ENCODE data around the gene ARF6.
A peak's percentile ranks its signal among the peaks of the same experiment; 100 is the strongest.
"Not testable (repeated sequence)": the region's sequence is repeated elsewhere in the genome, so short reads cannot be mapped to it uniquely, and the experiment has no call there.

Gene ARF6

DNA sequence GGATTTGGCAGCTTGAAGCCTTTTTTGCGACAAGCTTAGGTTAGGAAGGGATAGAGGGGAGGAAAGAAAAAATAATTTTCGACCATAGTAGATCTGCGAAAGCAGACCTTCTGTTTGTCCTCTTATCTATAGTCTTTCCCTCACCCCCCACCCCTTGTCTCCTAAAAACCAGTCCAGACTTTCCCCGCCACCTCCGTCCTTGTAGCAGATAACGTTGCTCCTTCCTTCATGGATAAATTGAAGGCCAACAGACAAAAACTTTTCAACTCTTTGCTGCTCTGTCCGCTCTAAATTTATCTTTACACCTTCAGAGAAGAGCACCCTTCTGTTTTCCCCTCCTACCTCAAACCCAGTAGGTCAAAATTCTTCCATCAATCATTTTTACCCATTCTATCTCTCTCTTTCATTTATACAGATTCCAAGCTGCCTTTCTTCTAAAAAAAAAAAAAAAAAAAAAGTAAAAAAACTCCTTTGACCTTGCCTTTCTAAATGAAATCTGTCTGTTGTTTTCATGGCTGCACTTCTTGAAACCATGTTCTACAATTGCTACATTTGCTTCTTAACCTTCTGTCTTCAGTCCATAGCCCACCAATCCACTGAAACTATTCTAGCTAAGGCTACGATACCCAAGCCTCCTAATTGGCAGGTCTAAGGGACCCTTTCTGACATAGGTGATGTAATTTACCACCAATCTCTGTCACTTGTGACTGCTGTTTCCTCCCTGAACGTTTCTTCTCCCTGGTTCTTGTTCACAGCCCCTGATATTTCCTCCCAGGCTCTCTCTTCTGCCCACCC, 29.2 kb upstream of the ARF6 start:
- Mint-ChIP-seq H3K27me3 (peaks cover 11% of the 10 kb centered on the region), H3K4me3 (no peak overlapping the region), H3K9me3 (peaks cover 9% of the 10 kb centered on the region), H3K27ac (ENCODE audit: low read depth) (no peak overlapping the region), H3K36me3 (ENCODE audit: insufficient read depth) (peaks cover 25% of the 10 kb centered on the region), H3K4me1 (peaks cover 11% of the 10 kb centered on the region)
- no peak for ATAC-seq (replicated peaks; ENCODE audit: extremely low read depth, poor library complexity, severe bottlenecking)
- peak in 1 of 2 donors; percentile 16 for DNase-seq (ENCODE audit: low spot score in 2 of 2)

DNA sequence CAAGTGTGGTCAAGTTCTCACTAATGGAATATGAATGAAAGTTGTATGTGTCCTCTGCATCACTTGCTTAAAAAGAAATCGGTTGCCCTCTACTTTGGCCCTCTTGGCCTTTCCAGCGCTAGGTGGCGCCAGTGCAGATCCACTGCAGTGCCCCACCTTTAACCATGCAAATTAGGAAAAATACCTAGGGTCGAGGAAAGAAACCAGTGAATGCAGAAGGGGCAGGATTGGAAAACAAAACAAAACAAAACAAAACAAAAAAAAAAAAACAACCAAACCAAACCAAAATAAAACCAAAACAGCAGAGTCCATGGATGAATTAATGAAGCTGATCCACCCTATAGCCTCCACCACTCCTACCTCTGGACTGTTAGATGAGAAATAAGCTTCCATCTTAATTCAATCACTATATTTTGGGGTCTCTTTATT, 27.4 kb upstream of the ARF6 start:
- peaks cover 9% of the 10 kb centered on the region for H3K9me3 Mint-ChIP-seq
- no peak overlapping the region for H3K4me3 Mint-ChIP-seq
- peaks cover 11% of the 10 kb centered on the region for H3K27me3 Mint-ChIP-seq
- H3K27ac Mint-ChIP-seq (ENCODE audit: low read depth), result no peak overlapping the region
- peaks cover 18% of the 10 kb centered on the region for H3K4me1 Mint-ChIP-seq
- ATAC-seq (replicated peaks; ENCODE audit: extremely low read depth, poor library complexity, severe bottlenecking) (no peak), DNase-seq (ENCODE audit: low spot score in 2 of 2) (peak; percentile 43 to 62)
- H3K36me3 Mint-ChIP-seq (ENCODE audit: insufficient read depth), result peaks cover 26% of the 10 kb centered on the region

DNA sequence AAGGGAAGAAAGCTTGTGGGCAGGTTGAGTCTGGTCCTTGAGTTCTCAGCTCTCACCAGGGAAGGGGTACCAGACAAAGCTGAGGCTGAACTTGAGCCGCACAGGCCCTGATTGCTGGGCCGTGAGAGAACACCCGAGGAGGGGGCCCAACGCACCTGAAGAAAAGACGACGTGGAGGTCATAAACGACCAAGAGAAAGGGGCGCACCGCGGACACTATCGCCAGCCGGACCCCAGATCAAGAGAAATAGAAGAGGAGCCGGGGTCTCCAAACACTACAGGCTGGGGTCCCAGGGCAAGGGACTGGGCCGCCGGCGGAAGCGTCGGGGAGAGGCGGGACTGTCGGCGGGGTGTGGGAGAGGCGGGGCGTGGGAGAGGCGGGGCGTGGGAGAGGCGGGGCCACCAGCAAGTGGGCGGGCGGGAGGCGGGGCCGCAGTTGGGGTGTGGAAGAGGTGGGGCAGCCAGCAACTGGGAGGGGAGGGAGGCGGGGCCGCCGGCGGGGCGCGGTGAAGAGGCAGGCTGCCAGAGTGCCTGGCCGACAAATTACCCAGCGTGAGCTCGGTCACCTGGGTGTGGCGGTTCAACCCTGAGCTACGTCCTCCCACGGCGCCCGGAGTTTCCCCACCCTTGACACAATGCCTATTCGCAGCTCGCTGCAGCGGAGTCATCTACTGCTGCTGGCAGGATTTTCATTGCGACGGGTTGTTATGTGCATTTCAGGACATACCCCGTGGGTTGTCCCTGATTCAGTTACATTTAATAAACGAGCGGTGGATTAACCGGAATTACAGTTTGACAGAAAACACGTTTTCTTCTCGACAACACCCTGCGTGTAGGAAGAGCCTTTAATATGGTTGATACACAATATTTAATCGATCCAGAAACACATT, 24.8 kb upstream of the ARF6 start:
- peak; percentile 85 to 94 for DNase-seq (ENCODE audit: low spot score in 2 of 2)
- Mint-ChIP-seq H3K27me3 (peaks cover under 1% of the 10 kb centered on the region), H3K4me1 (peaks cover 28% of the 10 kb centered on the region), H3K27ac (ENCODE audit: low read depth) (peak overlapping the region; percentile 98), H3K4me3 (peak overlapping the region; percentile 86), H3K36me3 (ENCODE audit: insufficient read depth) (peaks cover 10% of the 10 kb centered on the region), H3K9me3 (no peaks in the 10 kb centered on the region)
- ATAC-seq (replicated peaks; ENCODE audit: extremely low read depth, poor library complexity, severe bottlenecking), result peak; percentile 91

DNA sequence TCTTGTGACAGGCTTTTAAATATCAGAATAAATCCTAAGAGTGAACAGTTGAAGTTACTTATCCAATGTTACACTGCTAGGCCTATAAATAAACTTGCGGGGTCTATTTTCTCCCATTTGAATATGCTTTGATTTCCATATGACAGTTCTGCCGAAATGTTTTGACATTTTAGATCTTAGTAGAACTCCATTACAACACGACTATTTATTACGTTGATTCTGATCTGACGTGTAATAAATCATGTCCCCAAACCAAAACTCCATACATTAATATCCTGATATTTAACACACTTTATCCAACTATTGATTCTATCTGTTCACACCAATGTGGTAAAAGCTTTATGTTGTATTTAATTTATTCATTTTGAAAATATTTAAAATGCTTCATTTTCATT, 24.2 kb upstream of the ARF6 start:
- Mint-ChIP-seq H3K27me3 (no peaks in the 10 kb centered on the region), H3K36me3 (ENCODE audit: insufficient read depth) (peaks cover 7% of the 10 kb centered on the region), H3K9me3 (no peaks in the 10 kb centered on the region), H3K27ac (ENCODE audit: low read depth) (peak overlapping the region; percentile 98), H3K4me1 (peaks cover 28% of the 10 kb centered on the region), H3K4me3 (peak overlapping the region; percentile 86)
- ATAC-seq (replicated peaks; ENCODE audit: extremely low read depth, poor library complexity, severe bottlenecking), result no peak
- DNase-seq (ENCODE audit: low spot score in 2 of 2), result no peak

DNA sequence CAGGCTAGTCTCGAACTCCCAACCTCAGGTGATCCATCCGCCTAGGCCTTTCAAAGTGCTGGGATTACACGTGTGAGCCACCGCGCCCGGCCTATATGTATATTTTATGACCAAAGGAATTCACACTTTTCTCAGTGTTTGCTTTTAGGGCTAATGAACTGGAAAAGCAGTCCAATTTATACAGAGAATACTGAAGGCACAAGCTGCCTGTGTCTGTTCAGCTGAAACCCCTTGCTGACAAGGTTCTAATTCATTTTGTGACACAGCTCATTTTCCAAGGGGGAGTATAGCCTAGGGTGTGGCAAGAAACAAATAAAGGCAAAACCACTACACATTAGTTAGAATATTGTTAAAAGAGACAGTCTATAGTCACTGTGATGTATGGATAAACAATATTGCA, 22.0 kb upstream of the ARF6 start:
- no peaks in the 10 kb centered on the region for H3K9me3 Mint-ChIP-seq
- no peak for ATAC-seq (replicated peaks; ENCODE audit: extremely low read depth, poor library complexity, severe bottlenecking)

DNA sequence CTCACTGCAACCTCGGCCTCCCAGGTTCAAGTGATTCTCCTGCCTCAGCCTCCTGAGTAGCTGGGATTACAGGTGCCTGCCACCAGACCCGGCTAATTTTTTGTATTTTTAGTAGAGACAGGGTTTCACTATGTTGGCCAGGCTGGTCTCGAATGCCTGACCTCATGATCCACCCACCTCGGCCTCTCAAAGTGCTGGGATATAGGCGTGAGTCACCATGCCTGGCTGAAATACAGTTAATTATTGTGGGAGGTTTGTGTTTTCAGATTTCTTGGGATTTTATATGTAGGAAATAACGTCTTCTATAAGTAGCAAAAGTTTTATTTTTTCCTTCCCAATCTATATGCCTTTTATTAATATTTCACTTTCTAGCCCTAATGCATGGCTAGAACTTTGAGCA, 19.3 kb upstream of the ARF6 start:
- DNase-seq (ENCODE audit: low spot score in 2 of 2); H3K36me3 Mint-ChIP-seq (ENCODE audit: insufficient read depth); H3K4me3 Mint-ChIP-seq; ATAC-seq (replicated peaks; ENCODE audit: extremely low read depth, poor library complexity, severe bottlenecking); H3K27me3 Mint-ChIP-seq; H3K27ac Mint-ChIP-seq (ENCODE audit: low read depth); H3K9me3 Mint-ChIP-seq: not testable (repeated sequence)
- H3K4me1 Mint-ChIP-seq, result peaks cover 18% of the 10 kb centered on the region

More for the DNA sequence above, 22.0 kb upstream of the ARF6 start:
- H3K27me3 Mint-ChIP-seq, result no peaks in the 10 kb centered on the region
- no peak overlapping the region for H3K4me3 Mint-ChIP-seq
- H3K27ac Mint-ChIP-seq (ENCODE audit: low read depth), result no peak overlapping the region
- peaks cover 28% of the 10 kb centered on the region for H3K4me1 Mint-ChIP-seq
- peaks cover 7% of the 10 kb centered on the region for H3K36me3 Mint-ChIP-seq (ENCODE audit: insufficient read depth)
- no peak for DNase-seq (ENCODE audit: low spot score in 2 of 2)

DNA sequence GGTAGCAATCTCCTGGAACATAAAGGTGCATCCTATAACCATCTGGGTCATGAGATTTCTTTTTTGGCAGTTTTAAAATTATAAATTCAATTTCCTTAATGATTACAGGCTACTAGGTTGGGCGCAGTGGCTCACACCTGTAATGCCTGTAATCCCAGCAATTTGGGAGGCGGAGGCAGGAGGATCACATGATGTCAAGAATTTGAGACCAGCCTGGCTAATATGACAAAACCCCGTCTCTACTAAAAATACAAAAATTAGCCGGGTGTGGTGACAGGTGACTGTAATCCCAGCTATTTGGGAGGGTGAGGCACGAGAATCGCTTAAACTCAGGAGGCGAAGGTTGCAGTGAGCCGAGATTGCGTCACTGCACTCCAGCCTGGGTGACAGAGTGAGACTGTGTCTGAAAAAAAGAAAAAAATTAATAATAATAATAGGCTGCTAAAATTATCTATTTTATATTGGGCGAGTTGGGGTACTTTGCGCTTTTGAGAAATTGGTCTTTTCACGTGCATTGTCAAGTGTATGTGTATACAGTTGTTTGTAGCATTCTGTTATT, 17.2 kb upstream of the ARF6 start:
- Mint-ChIP-seq H3K4me3 (no peak overlapping the region), H3K36me3 (ENCODE audit: insufficient read depth) (peaks cover 2% of the 10 kb centered on the region), H3K27me3 (no peaks in the 10 kb centered on the region), H3K9me3 (no peaks in the 10 kb centered on the region), H3K27ac (ENCODE audit: low read depth) (no peak overlapping the region), H3K4me1 (peaks cover 19% of the 10 kb centered on the region)
- DNase-seq (ENCODE audit: low spot score in 2 of 2) (no peak), ATAC-seq (replicated peaks; ENCODE audit: extremely low read depth, poor library complexity, severe bottlenecking) (no peak)

DNA sequence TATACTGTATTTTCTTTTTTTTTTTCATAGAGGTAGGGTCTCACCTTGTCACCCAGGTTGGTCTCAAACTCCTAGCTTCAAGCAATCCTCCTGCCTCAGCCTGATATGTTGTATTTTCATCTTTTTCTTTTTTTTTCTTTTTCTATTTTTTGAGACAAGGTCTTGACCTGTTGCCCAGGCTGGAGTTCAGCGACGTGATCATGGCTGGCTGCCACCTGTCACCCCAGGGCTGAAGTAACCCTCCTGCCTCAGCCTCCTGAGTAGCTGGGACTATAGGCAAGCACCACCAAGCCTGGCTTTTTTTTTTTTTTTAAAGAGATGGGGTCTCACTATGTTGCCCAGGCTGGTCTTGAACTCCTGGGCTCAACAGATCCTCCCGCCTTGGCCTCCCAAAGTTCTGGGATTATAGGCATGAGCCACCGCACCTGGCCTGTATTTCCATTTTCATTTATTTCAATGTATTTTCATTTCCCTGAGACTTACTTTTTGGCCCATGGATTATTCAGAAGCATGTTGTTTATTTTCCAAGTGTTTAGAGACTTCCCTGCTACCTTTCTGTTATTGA, 16.2 kb upstream of the ARF6 start:
- ATAC-seq (replicated peaks; ENCODE audit: extremely low read depth, poor library complexity, severe bottlenecking), result no peak
- peaks cover 2% of the 10 kb centered on the region for H3K36me3 Mint-ChIP-seq (ENCODE audit: insufficient read depth)

DNA sequence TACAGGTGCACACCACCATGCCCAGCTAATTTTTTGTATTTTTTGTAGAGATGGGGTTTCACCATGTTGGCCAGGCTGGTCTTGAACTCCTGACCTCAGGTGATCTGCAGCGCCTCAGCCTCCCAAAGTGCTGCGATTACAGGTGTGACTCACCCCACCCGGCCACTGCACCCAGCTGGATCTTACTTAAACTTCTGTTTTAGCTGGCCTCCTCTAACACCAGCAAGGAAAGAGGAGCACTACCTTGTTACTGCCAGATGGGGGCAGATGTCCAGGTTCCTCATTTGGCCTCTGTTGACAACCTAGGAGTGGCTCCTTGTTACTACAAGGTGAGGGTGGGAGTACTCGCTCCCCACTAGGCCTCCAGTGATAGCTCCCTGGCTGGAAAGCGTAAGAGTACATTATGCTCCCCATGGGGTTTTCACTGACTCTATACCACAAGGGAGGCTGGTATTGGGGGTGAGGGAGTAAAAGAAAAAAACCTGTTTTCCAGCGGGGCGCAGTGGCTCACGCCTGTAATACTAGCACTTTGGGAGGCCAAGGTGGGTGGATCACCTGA, 13.2 kb upstream of the ARF6 start:
- H3K4me3 Mint-ChIP-seq, result no peak overlapping the region

More for the DNA sequence above, 16.2 kb upstream of the ARF6 start:
- no peak for DNase-seq (ENCODE audit: low spot score in 2 of 2)
- H3K27ac Mint-ChIP-seq (ENCODE audit: low read depth), result no peak overlapping the region
- H3K4me1 Mint-ChIP-seq, result peaks cover 15% of the 10 kb centered on the region
- H3K9me3 Mint-ChIP-seq, result no peaks in the 10 kb centered on the region
- H3K4me3 Mint-ChIP-seq, result no peak overlapping the region
- H3K27me3 Mint-ChIP-seq, result no peaks in the 10 kb centered on the region

DNA sequence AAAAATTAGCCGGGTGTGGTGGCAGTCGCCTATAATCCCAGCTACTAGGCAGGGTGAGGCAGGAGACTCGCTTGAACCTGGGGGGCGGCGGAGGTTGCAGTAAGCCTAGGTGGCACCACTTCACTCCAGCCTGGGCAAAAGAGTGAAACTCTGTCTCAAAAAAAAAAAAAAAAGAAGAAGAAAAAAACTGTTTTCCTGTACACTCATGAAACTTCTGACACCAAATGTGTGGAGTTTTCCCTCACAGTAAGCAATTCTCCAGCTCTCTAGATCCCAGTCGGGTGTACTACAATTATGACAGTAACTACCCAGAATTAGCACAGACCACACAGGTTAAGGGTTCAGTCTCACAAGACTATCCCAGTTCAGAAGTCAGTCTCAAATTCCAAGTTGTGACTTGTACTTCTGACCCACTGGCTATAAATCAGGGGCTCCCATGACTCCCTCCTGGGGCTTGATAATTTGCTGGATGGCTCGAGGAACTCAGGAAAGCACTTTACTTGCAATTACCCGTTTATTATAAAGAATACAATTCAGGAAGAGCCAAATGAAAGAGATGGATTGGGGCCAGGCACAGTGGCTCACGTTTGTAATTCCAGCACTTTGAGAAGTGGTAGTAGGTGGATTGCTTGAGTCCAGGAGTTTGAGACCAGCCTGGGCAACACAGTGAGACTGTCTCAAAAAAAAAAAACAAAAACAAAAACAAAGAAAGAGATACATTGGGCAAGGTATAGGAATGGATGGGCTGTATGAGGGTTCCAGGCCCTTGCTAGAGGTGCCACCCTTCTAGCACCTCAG, 12.4 kb upstream of the ARF6 start:
- no peak overlapping the region for H3K4me3 Mint-ChIP-seq
- no peaks in the 10 kb centered on the region for H3K27me3 Mint-ChIP-seq
- no peak for DNase-seq (ENCODE audit: low spot score in 2 of 2)
- H3K27ac Mint-ChIP-seq (ENCODE audit: low read depth), result peak overlapping the region; percentile 59
- ATAC-seq (replicated peaks; ENCODE audit: extremely low read depth, poor library complexity, severe bottlenecking), result no peak
- no peaks in the 10 kb centered on the region for H3K9me3 Mint-ChIP-seq
- H3K4me1 Mint-ChIP-seq, result peaks cover 9% of the 10 kb centered on the region
- peaks cover 4% of the 10 kb centered on the region for H3K36me3 Mint-ChIP-seq (ENCODE audit: insufficient read depth)

More for the DNA sequence above, 13.2 kb upstream of the ARF6 start:
- H3K4me1 Mint-ChIP-seq, result peaks cover 9% of the 10 kb centered on the region
- peak; percentile 81 for ATAC-seq (replicated peaks; ENCODE audit: extremely low read depth, poor library complexity, severe bottlenecking)
- no peaks in the 10 kb centered on the region for H3K27me3 Mint-ChIP-seq
- no peaks in the 10 kb centered on the region for H3K9me3 Mint-ChIP-seq
- peak overlapping the region; percentile 59 for H3K27ac Mint-ChIP-seq (ENCODE audit: low read depth)
- H3K36me3 Mint-ChIP-seq (ENCODE audit: insufficient read depth), result peaks cover 2% of the 10 kb centered on the region
- DNase-seq (ENCODE audit: low spot score in 2 of 2), result peak in 1 of 2 donors; percentile 48

DNA sequence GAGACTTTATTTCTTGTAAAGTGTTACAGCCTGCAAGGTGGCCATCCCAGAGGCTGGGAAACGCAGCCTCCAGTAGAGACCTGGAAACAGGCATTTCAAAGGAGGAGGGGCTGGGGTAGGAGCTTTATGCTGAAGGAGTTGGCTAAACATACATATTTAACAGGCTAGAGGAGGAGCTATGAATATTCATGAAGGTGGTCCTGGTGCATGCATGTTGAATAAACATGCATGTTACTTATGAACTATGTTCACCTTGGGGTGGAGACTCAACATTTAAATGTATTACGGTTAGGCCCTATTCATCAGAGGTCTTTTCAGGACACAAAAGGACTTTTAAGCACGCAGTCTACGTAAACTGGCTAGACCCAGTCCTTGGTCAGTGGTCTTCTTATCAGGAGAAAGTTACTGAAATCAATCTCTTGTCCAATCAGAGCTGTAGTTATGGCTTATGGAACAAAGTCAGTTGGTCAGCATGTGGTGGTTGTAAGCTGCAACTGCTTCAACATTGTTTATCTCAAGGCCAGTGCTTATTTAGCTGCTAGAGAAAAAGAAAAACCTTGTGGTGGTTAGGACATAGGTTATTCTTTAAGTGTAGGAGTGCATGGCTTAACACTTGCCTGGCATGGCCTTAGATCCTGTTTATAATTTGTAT, 11.4 kb upstream of the ARF6 start:
- Mint-ChIP-seq H3K9me3 (no peaks in the 10 kb centered on the region), H3K27me3 (no peaks in the 10 kb centered on the region), H3K4me3 (no peak overlapping the region), H3K36me3 (ENCODE audit: insufficient read depth) (peaks cover 4% of the 10 kb centered on the region), H3K27ac (ENCODE audit: low read depth) (no peak overlapping the region), H3K4me1 (peaks cover 9% of the 10 kb centered on the region)
- ATAC-seq (replicated peaks; ENCODE audit: extremely low read depth, poor library complexity, severe bottlenecking) (no peak), DNase-seq (ENCODE audit: low spot score in 2 of 2) (no peak)

Measured in central memory CD8-positive, alpha-beta T cell (primary cell).